IMR-90 (cell line): ENCODE measurements around the gene CASQ1. TPM values are rescaled to one million over a fixed set of nuclear protein-coding genes. Genes with fewer than 3 reads are reported as not detected.

Experiments used
- ATAC-seq: fragments of 200-7000 bp; cut with Tn5 transposase; 2 replicates; pipeline ENCODE4 v1.9.1; 2020; ENCODE audit warnings: low read depth, mild to moderate bottlenecking, moderate library complexity
- BruUV-seq: library from RNA; stranded (reverse); fragments of 400-500 nt; replicated peaks from 2 replicates; lab custom pipeline; 2021; lab: Mats Ljungman, UMichigan
- CTCF ChIA-PET: fragments of 300-600 bp; formaldehyde crosslinking; extraction: SDS; loops from one replicate; lab custom pipeline; 2021; ENCODE audit warnings: antibody characterized with exemption; lab: Yijun Ruan, JAX
- POLR2A ChIA-PET: fragments of 300-600 bp; sonication (Branson Sonifier 250); formaldehyde crosslinking; loops from one replicate; lab custom pipeline; 2022; ENCODE audit warnings: antibody characterized with exemption; ENCODE audit not compliant: unreplicated experiment; lab: Charles Lee
- DNase-seq: peaks from one replicate; pipeline ENCODE4 v3.0.0; 2013
- H2AFZ ChIP-seq: replicated peaks from 2 replicates; pipeline ENCODE3; 2013; ENCODE audit warnings: low read length, mild to moderate bottlenecking; ENCODE audit not compliant: poor library complexity
- H2AK5ac ChIP-seq: 2 replicates; pipeline ENCODE4 v1.6.1; 2013; ENCODE audit warnings: low read depth, low read length, inconsistent platforms
- H2AK9ac ChIP-seq: replicated peaks from 2 replicates; pipeline ENCODE3; 2013; ENCODE audit warnings: mild to moderate bottlenecking, low read depth, low read length, moderate library complexity; ENCODE audit not compliant: poor library complexity
- H2BK120ac ChIP-seq: 2 replicates; pipeline ENCODE4 v1.6.1; 2013; ENCODE audit warnings: low read depth, low read length, inconsistent platforms
- H2BK15ac ChIP-seq: 3 replicates; pipeline ENCODE4 v1.6.1; 2013; ENCODE audit warnings: low read depth, low read length, inconsistent platforms
- H2BK20ac ChIP-seq: 2 replicates; pipeline ENCODE4 v1.6.1; 2013; ENCODE audit warnings: low read depth, mild to moderate bottlenecking, inconsistent platforms, low read length, moderate library complexity
- H2BK5ac ChIP-seq: 2 replicates; pipeline ENCODE4 v1.6.1; 2013; ENCODE audit warnings: mild to moderate bottlenecking, low read depth, low read length, inconsistent platforms; ENCODE audit not compliant: poor library complexity, severe bottlenecking
- H3K14ac ChIP-seq: replicated peaks from 2 replicates; pipeline ENCODE4 v1.6.1; 2013; ENCODE audit warnings: low read depth, low read length, inconsistent platforms
- H3K18ac ChIP-seq: 2 replicates; pipeline ENCODE4 v1.6.1; 2013; ENCODE audit warnings: low read depth, low read length, control low read depth
- H3K23ac ChIP-seq: 2 replicates; pipeline ENCODE4 v1.6.1; 2013; ENCODE audit warnings: low read depth, low read length, inconsistent platforms
- H3K27ac ChIP-seq: 2 replicates; pipeline ENCODE4 v1.5.1; 2013; ENCODE audit warnings: mild to moderate bottlenecking, control low read depth, low read length; ENCODE audit not compliant: insufficient read depth
- H3K27me3 ChIP-seq: 2 replicates; pipeline ENCODE4 v1.6.1; 2013; ENCODE audit warnings: low read length; ENCODE audit not compliant: control insufficient read depth, insufficient read depth
- H3K36me3 ChIP-seq: 2 replicates; pipeline ENCODE4 v1.6.1; 2013; ENCODE audit warnings: low read length, mixed read lengths; ENCODE audit not compliant: control insufficient read depth, insufficient read depth
- H3K4ac ChIP-seq: 2 replicates; pipeline ENCODE4 v1.6.1; 2013; ENCODE audit warnings: low read depth, low read length, inconsistent platforms
- H3K4me1 ChIP-seq: 2 replicates; pipeline ENCODE4 v1.6.1; 2013; ENCODE audit warnings: low read length, mixed read lengths; ENCODE audit not compliant: control insufficient read depth, insufficient read depth
- H3K4me2 ChIP-seq: 2 replicates; pipeline ENCODE4 v1.6.1; 2013; ENCODE audit warnings: low read depth, mild to moderate bottlenecking, control low read depth, low read length, moderate library complexity
- H3K4me3 ChIP-seq: 2 replicates; pipeline ENCODE4 v1.5.1; 2013; ENCODE audit warnings: low read depth, mild to moderate bottlenecking, control low read depth, low read length, moderate library complexity; ENCODE audit not compliant: insufficient read depth
- H3K56ac ChIP-seq: 2 replicates; pipeline ENCODE4 v1.6.1; 2013; ENCODE audit warnings: low read length, inconsistent platforms; ENCODE audit not compliant: insufficient read depth; ENCODE audit errors: extremely low read depth
- H3K79me1 ChIP-seq, 2 experiments: 2 replicates each; pipeline ENCODE4 v1.6.1; 2013; ENCODE audit warnings: low read length in 2 of 2, inconsistent platforms in 1 of 2, low read depth in 1 of 2
- H3K9ac ChIP-seq: 2 replicates; pipeline ENCODE4 v1.6.1; 2013; ENCODE audit warnings: low read depth, low read length, control low read depth
- H3K9me1 ChIP-seq: 2 replicates; pipeline ENCODE4 v1.6.1; 2013; ENCODE audit warnings: low read length, inconsistent platforms; ENCODE audit not compliant: insufficient read depth
- H3K9me3 ChIP-seq: 2 replicates; pipeline ENCODE4 v1.6.1; 2013; ENCODE audit warnings: low read length; ENCODE audit not compliant: control insufficient read depth, insufficient read depth
- H4K20me1 ChIP-seq: 2 replicates; pipeline ENCODE4 v1.6.1; 2013; ENCODE audit warnings: low read length, inconsistent platforms; ENCODE audit not compliant: insufficient read depth
- H4K5ac ChIP-seq: 2 replicates; pipeline ENCODE4 v1.6.1; 2013; ENCODE audit warnings: mild to moderate bottlenecking, low read depth, low read length, control low read depth
- H4K8ac ChIP-seq, 2 experiments: 2 replicates each; pipeline ENCODE4 v1.6.1; 2013; ENCODE audit warnings: low read depth in 2 of 2, low read length in 2 of 2, control low read depth in 1 of 2, inconsistent platforms in 1 of 2
- H4K91ac ChIP-seq: 2 replicates; pipeline ENCODE4 v1.6.1; 2013; ENCODE audit warnings: low read depth, low read length, inconsistent platforms; ENCODE audit not compliant: insufficient read depth
- BHLHE40 ChIP-seq: fragments of 150-350 bp; IDR thresholded peaks from 2 replicates; pipeline ENCODE4 v1.6.1; 2016; ENCODE audit warnings: mild to moderate bottlenecking, low read depth, low read length
- CEBPB ChIP-seq: IDR thresholded peaks from 2 replicates; pipeline ENCODE4 v1.6.1; 2012; ENCODE audit warnings: low read depth, low read length, improper control_type of control experiment
- FOS ChIP-seq: fragments of 150-350 bp; IDR thresholded peaks from 2 replicates; pipeline ENCODE4 v1.6.1; 2016; ENCODE audit warnings: low read depth, low read length
- MAFK ChIP-seq: IDR thresholded peaks from 2 replicates; pipeline ENCODE4 v1.6.1; 2012; ENCODE audit warnings: low read depth, low read length, improper control_type of control experiment
- MAZ ChIP-seq: IDR thresholded peaks from 2 replicates; pipeline ENCODE4 v1.6.1; 2012; ENCODE audit warnings: low read depth, mild to moderate bottlenecking, low read length, improper control_type of control experiment, moderate library complexity, borderline replicate concordance
- MXI1 ChIP-seq: IDR thresholded peaks from 2 replicates; pipeline ENCODE4 v1.6.1; 2012; ENCODE audit warnings: low read depth, mild to moderate bottlenecking, low read length, moderate library complexity, borderline replicate concordance
- NFE2L2 ChIP-seq: fragments of 150-350 bp; IDR thresholded peaks from 2 replicates; pipeline ENCODE4 v1.6.1; 2016; ENCODE audit warnings: low read depth, mild to moderate bottlenecking, low read length
- POLR2A ChIP-seq: IDR thresholded peaks from 2 replicates; pipeline ENCODE4 v1.6.1; 2012; ENCODE audit warnings: mild to moderate bottlenecking, low read depth, low read length
- RCOR1 ChIP-seq: IDR thresholded peaks from 2 replicates; pipeline ENCODE4 v1.6.1; 2012; ENCODE audit warnings: mild to moderate bottlenecking, low read length, improper control_type of control experiment; ENCODE audit not compliant: insufficient replicate concordance
- RFX5 ChIP-seq: IDR thresholded peaks from 2 replicates; pipeline ENCODE4 v1.8.0; 2012; ENCODE audit warnings: low read depth, mild to moderate bottlenecking, low read length, moderate library complexity
- WGBS, 2 experiments: methylation state at CpG; one replicate each; pipeline versions ENCODE4 v1.1.5 to v1.1.7; 2013; ENCODE audit warnings: missing lambda C conversion rate in 2 of 2; ENCODE audit not compliant: insufficient read length in 1 of 2; ENCODE audit errors: extremely low coverage in 2 of 2; 5-methylcytosine and 5-hydroxymethylcytosine counted together
- dilution Hi-C: fragments of 300-500 bp; cut with HindIII; formaldehyde crosslinking; loops from one replicate; pipeline ENCODE4 v1.14.3; 2018; ENCODE audit warnings: low sequenced_read_pairs; ENCODE audit not compliant: unreplicated experiment
- in situ Hi-C: fragments of 300-500 bp; cut with MboI; formaldehyde crosslinking; loops from 3 replicates; pipeline ENCODE4 v1.14.3; 2019; ENCODE audit warnings: low sequenced_read_pairs, inconsistent platforms, mixed read lengths
- intact Hi-C: fragments of 100-400 bp; cut with micrococcal nuclease; formaldehyde crosslinking; loops from 2 replicates; pipeline ENCODE4 v1.10.0; 2022
- polyA plus RNA-seq, 3 experiments: library from polyadenylated mRNA; depleted of rRNA; stranded (reverse); fragments of >200 nt; gene quantifications; 2 replicates each; pipeline ENCODE4 v1.2.3, GENCODE V29; 2012; ENCODE audit warnings: low replicate concordance in 1 of 3
- total RNA-seq: library from RNA; depleted of rRNA; stranded (reverse); fragments of >200 nt; gene quantifications from 2 replicates; pipeline ENCODE4 v1.2.3, GENCODE V29; 2012
- TF ChIP-seq, protein P1 (sequence below): conservative IDR thresholded peaks from 2 replicates; pipeline ENCODE4 v1.5.1; 2012; ENCODE audit warnings: mild to moderate bottlenecking, low read depth, low read length, improper control_type of control experiment
- TF ChIP-seq, protein P2 (sequence below): fragments of 150-350 bp; IDR thresholded peaks from 2 replicates; pipeline ENCODE4 v1.6.1; 2016; ENCODE audit warnings: low read depth, mild to moderate bottlenecking, low read length, moderate library complexity, borderline replicate concordance

CASQ1 gene
- total and polyA plus RNA-seq, 2 of the 4 experiments (the other 2 are of a cell fraction) = 0.18 to 0.21 TPM

DNA sequence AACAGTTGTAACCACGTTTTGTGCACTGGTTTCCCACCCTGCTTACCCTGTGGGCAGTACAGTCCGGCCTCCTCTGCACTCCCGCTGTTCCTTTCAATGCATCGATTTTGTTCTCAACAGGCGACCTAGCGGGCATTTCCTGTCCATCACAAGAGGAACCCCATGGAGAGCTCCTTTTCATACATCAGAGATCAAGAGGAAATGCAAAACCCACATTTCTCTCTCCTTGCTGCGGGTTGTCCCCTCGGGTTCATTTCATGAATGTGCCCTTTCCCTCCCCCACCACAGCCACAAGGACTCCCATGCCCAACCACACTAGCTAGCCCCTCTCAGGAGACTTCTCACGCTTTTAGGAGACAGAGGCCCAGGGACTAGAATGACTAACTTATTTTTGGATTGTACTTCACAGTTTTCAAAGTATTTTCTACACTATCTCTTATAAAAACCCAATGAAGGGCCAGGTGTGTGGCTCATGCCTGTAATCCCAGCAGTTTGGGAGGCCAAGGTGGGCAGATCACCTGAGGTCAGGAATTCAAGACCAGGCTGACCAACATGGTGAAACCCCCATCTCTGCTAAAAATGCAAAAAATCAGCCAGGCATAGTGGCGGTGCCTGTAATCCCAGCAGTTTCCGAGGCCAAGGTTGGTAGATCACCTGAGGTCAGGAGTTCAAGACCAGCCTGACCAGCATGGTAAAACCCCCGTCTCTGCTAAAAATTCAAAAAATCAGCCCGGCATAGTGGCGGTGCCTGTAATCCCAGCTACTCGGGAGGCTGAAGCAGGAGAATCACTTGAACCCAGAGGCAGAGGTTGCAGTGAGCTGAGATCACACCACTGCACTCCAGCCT lies 20.6 kb upstream of the CASQ1 start (continued):
- TF ChIP-seq, protein P1, sequence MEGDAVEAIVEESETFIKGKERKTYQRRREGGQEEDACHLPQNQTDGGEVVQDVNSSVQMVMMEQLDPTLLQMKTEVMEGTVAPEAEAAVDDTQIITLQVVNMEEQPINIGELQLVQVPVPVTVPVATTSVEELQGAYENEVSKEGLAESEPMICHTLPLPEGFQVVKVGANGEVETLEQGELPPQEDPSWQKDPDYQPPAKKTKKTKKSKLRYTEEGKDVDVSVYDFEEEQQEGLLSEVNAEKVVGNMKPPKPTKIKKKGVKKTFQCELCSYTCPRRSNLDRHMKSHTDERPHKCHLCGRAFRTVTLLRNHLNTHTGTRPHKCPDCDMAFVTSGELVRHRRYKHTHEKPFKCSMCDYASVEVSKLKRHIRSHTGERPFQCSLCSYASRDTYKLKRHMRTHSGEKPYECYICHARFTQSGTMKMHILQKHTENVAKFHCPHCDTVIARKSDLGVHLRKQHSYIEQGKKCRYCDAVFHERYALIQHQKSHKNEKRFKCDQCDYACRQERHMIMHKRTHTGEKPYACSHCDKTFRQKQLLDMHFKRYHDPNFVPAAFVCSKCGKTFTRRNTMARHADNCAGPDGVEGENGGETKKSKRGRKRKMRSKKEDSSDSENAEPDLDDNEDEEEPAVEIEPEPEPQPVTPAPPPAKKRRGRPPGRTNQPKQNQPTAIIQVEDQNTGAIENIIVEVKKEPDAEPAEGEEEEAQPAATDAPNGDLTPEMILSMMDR = no peak

DNA sequence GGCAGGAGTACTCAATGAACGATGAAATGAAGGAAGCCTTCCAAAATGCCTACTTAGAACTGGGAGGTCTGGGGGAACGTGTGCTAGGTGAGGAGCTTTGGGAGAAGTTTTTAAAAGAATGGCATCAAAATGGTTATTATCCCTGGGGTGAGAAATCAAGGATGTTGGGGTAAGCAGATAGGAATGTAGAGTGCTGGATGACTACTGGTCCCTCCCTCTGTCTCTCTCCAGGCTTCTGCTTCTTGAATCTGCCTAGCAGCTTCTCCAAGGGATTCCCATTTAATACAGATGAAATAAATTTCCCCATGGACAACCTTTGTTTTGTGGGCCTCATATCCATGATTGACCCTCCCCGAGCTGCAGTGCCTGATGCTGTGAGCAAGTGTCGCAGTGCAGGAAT lies 19.0 kb upstream of the CASQ1 start:
- Histone ChIP-seq H2BK20ac (no peak overlapping the region), H4K8ac (no peak overlapping the region), H2BK120ac (no peak overlapping the region), H2AFZ (no peak overlapping the region), H3K18ac (no peak overlapping the region), H4K91ac (no peak overlapping the region), H2BK15ac (no peak overlapping the region), H3K4me3 (no peak overlapping the region), H2BK5ac (no peak overlapping the region), H3K9me3 (no peaks in the 10 kb centered on the region; the same call in 1 of the 2 replicates), H2AK5ac (no peak overlapping the region), H3K9me1 (no peaks in the 10 kb centered on the region), H3K56ac (no peak overlapping the region), H3K27me3 (peaks cover 49% of the 10 kb centered on the region), H3K36me3 (no peaks in the 10 kb centered on the region), H3K27ac (no peak overlapping the region), H3K9ac (no peak overlapping the region), H3K14ac (no peak overlapping the region), H2AK9ac (no peak overlapping the region), H3K23ac (no peak overlapping the region), H4K5ac (no peak overlapping the region), H4K20me1 (no peaks in the 10 kb centered on the region), H3K4me2 (no peak overlapping the region), H3K79me1 (no peaks in the 10 kb centered on the region), H3K4me1 (0 out of 2 replicates have a peak, but pooled peaks cover 2% of the 10 kb centered on the region), H3K4ac (no peak overlapping the region)
- intact Hi-C loops (no loop called here), in situ Hi-C loops (no loop called here), dilution Hi-C loops (no loop called here)
- ChIA-PET CTCF (no interaction called here), POLR2A (no interaction called here)
- ATAC-seq (peak; percentile 85), DNase-seq (peak; percentile 32)
- no CpG with 5 or more reads among the region's 4 CpGs for WGBS, 2 experiments
- BruUV-seq = no TSS peak
- no peak for TF ChIP-seq FOS
- TF ChIP-seq RCOR1 = no peak
- TF ChIP-seq MXI1 = no peak
- no peak for TF ChIP-seq NFE2L2
- no peak for TF ChIP-seq POLR2A
- no peak for TF ChIP-seq RFX5
- TF ChIP-seq BHLHE40 = no peak
- TF ChIP-seq CEBPB = no peak
- TF ChIP-seq MAFK = no peak
- no peak for TF ChIP-seq MAZ
- TF ChIP-seq, protein P2, sequence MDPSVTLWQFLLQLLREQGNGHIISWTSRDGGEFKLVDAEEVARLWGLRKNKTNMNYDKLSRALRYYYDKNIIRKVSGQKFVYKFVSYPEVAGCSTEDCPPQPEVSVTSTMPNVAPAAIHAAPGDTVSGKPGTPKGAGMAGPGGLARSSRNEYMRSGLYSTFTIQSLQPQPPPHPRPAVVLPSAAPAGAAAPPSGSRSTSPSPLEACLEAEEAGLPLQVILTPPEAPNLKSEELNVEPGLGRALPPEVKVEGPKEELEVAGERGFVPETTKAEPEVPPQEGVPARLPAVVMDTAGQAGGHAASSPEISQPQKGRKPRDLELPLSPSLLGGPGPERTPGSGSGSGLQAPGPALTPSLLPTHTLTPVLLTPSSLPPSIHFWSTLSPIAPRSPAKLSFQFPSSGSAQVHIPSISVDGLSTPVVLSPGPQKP = no peak
